Cardiac muscle cell (in vitro differentiated cells and primary cell): ENCODE data around the gene VWA3B. TPM values are rescaled to one million over a fixed set of nuclear protein-coding genes. Genes with fewer than 3 reads are reported as not detected.

Experiments
- DNase-seq, 2 donors: peaks; one replicate each; pipeline versions ENCODE4 v3.0.0 to v3.0.0-alpha.2; 2010 to 2017; ENCODE audit warnings: low read depth in 1 of 2, low spot score in 1 of 2
- H3K27ac ChIP-seq: fragments of 200-600 bp; sonication (generic); 2 replicates; pipeline ENCODE4 v1.5.1; 2016
- H3K27me3 ChIP-seq: fragments of 200-600 bp; sonication (generic); 2 replicates; pipeline ENCODE4 v1.6.0; 2016; ENCODE audit warnings: control low read depth
- H3K36me3 ChIP-seq: fragments of 200-600 bp; sonication (generic); 2 replicates; pipeline ENCODE4 v1.5.1; 2016; ENCODE audit warnings: control low read depth
- H3K4me1 ChIP-seq: fragments of 200-600 bp; sonication (generic); 2 replicates; pipeline ENCODE4 v1.8.1; 2017; ENCODE audit warnings: low read depth, mild to moderate bottlenecking, mixed run types
- H3K4me3 ChIP-seq: fragments of 200-600 bp; sonication (generic); 2 replicates; pipeline ENCODE4 v1.5.1; 2016; ENCODE audit warnings: mild to moderate bottlenecking
- H3K9me3 ChIP-seq: fragments of 200-600 bp; sonication (generic); 2 replicates; pipeline ENCODE4 v1.5.1; 2017; ENCODE audit warnings: low read depth, mild to moderate bottlenecking, control low read depth
- polyA plus RNA-seq: library from polyadenylated mRNA; unstranded; fragments of >200 nt; fragmentation: Nextera tagmentation; extraction: Ambion mirVana; gene quantifications from 2 replicates; pipeline ENCODE4 v1.2.1, GENCODE V29; 2016
- total RNA-seq: library from RNA; depleted of rRNA; stranded (reverse); fragments of >200 nt; gene quantifications from 2 replicates; pipeline ENCODE4 v1.2.3, GENCODE V29; 2016
- TF ChIP-seq, protein P1 (sequence below): IDR thresholded peaks from 2 replicates; pipeline ENCODE4 v1.5.1; 2012; ENCODE audit warnings: low read depth, mild to moderate bottlenecking, low read length

The VWA3B gene
- total and polyA plus RNA-seq, 2 experiments from 2014 or later = 0.09 TPM; not detected in 1

- no peak for DNase-seq
- H3K36me3 ChIP-seq = no peaks in the 10 kb centered on the region
- H3K4me1 ChIP-seq = no peaks in the 10 kb centered on the region
- H3K9me3 ChIP-seq = no peaks in the 10 kb centered on the region
- H3K27me3 ChIP-seq = no peaks in the 10 kb centered on the region
- TF ChIP-seq, protein P1, sequence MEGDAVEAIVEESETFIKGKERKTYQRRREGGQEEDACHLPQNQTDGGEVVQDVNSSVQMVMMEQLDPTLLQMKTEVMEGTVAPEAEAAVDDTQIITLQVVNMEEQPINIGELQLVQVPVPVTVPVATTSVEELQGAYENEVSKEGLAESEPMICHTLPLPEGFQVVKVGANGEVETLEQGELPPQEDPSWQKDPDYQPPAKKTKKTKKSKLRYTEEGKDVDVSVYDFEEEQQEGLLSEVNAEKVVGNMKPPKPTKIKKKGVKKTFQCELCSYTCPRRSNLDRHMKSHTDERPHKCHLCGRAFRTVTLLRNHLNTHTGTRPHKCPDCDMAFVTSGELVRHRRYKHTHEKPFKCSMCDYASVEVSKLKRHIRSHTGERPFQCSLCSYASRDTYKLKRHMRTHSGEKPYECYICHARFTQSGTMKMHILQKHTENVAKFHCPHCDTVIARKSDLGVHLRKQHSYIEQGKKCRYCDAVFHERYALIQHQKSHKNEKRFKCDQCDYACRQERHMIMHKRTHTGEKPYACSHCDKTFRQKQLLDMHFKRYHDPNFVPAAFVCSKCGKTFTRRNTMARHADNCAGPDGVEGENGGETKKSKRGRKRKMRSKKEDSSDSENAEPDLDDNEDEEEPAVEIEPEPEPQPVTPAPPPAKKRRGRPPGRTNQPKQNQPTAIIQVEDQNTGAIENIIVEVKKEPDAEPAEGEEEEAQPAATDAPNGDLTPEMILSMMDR = no peak
- H3K27ac ChIP-seq = no peak overlapping the region
- no peak overlapping the region for H3K4me3 ChIP-seq
Measured at GRCh38 chr2:98281607-98282006, 194.6 kb downstream of the VWA3B start.

GRCh38 chr2:98282109-98282508, 195.1 kb downstream of the VWA3B start:
- no peaks in the 10 kb centered on the region for H3K4me1 ChIP-seq
- TF ChIP-seq, protein P1 = no peak
- no peak overlapping the region for H3K4me3 ChIP-seq
- H3K27ac ChIP-seq = no peak overlapping the region
- no peaks in the 10 kb centered on the region for H3K36me3 ChIP-seq
- no peaks in the 10 kb centered on the region for H3K9me3 ChIP-seq
- no peak for DNase-seq
- H3K27me3 ChIP-seq = no peaks in the 10 kb centered on the region

DNA sequence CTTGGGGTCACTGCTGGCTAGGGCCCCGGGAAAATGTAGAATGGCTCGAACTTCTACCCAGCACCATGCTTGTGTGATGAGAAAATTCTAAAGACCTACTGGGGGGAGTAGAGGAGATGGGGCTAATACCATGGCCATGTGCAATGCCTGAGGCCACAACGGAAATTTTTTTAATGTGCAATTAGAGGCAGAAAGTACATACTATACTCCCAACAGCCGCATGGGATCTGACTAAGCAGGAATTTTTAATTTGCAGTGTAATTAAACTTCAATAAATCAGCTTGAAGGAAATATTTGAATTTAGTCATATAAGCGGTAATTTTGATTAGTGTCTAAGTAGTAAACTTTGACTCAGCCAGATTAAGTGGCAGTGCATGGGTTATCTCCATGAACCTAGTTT, 206.1 kb downstream of the VWA3B start:
- H3K4me3 ChIP-seq = no peak overlapping the region
- H3K36me3 ChIP-seq = no peaks in the 10 kb centered on the region
- TF ChIP-seq, protein P1 = no peak
- H3K9me3 ChIP-seq = no peaks in the 10 kb centered on the region
- H3K4me1 ChIP-seq = no peaks in the 10 kb centered on the region
- no peak overlapping the region for H3K27ac ChIP-seq
- no peaks in the 10 kb centered on the region for H3K27me3 ChIP-seq
- no peak for DNase-seq

- Histone ChIP-seq H3K36me3 (no peaks in the 10 kb centered on the region), H3K27me3 (no peaks in the 10 kb centered on the region), H3K4me1 (no peaks in the 10 kb centered on the region), H3K9me3 (no peaks in the 10 kb centered on the region), H3K4me3 (no peak overlapping the region), H3K27ac (no peak overlapping the region)
- DNase-seq = peak in 1 of 2 donors; percentile 7
- TF ChIP-seq, protein P1 = no peak
Measured at GRCh38 chr2:98293931-98294687, 207.1 kb downstream of the VWA3B start.

DNA sequence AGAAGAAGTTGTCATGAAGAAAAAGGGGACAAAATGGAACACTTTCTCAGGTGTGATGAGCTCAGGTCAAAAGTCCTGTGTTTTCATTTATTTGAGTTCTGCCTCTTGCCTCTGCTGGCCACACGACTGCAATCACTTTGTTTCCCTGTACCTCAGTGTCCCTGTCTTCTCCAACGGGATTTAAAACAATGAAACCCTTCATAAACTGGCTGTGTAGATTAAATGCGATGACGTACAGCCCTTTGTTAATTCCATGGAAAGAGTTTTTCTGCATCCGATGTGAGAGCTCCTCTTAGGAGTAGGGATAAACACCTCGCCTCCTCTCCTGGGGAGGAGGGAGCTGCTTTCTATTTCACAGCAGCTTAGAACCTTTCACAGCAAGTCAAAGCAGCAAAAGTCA, 207.7 kb downstream of the VWA3B start:
- Histone ChIP-seq H3K4me1 (no peaks in the 10 kb centered on the region), H3K36me3 (no peaks in the 10 kb centered on the region), H3K4me3 (no peak overlapping the region), H3K27me3 (no peaks in the 10 kb centered on the region), H3K9me3 (no peaks in the 10 kb centered on the region), H3K27ac (no peak overlapping the region)
- no peak for DNase-seq
- TF ChIP-seq, protein P1 = no peak
